Mesodermal cell (in vitro differentiated cells): ENCODE data around the gene ZNF786.
"Not testable (repeated sequence)": the region's sequence is repeated elsewhere in the genome, so short reads cannot be mapped to it uniquely, and the experiment has no call there.

Source experiments
- H3K27ac ChIP-seq: 2 replicates; pipeline ENCODE4 v1.7.0; 2013; ENCODE audit warnings: mild to moderate bottlenecking, low read depth, low read length, moderate library complexity; ENCODE audit not compliant: severe bottlenecking
- H3K36me3 ChIP-seq: 2 replicates; pipeline ENCODE4 v1.7.1; 2013; ENCODE audit warnings: mild to moderate bottlenecking, low read length, moderate library complexity; ENCODE audit not compliant: control insufficient read depth, insufficient read depth
- H3K4me1 ChIP-seq: one replicate; pipeline ENCODE4 v1.7.1; 2013; ENCODE audit warnings: mild to moderate bottlenecking, low read length; ENCODE audit not compliant: insufficient read depth, control insufficient read depth, poor library complexity, severe bottlenecking
- H3K4me3 ChIP-seq: 2 replicates; pipeline ENCODE4 v1.7.0; 2013; ENCODE audit warnings: low read length, control low read depth, mild to moderate bottlenecking; ENCODE audit not compliant: insufficient read depth, poor library complexity, severe bottlenecking; ENCODE audit errors: extremely low read depth
- H3K9me3 ChIP-seq: 2 replicates; pipeline ENCODE4 v1.7.1; 2013; ENCODE audit warnings: mild to moderate bottlenecking, low read length, moderate library complexity; ENCODE audit not compliant: control insufficient read depth
- WGBS, 2 experiments: methylation state at CpG; one replicate each; pipeline ENCODE4 v1.1.5; 2013; ENCODE audit warnings: missing lambda C conversion rate in 2 of 2; ENCODE audit not compliant: insufficient coverage in 2 of 2; 5-methylcytosine and 5-hydroxymethylcytosine counted together

ZNF786 gene

DNA sequence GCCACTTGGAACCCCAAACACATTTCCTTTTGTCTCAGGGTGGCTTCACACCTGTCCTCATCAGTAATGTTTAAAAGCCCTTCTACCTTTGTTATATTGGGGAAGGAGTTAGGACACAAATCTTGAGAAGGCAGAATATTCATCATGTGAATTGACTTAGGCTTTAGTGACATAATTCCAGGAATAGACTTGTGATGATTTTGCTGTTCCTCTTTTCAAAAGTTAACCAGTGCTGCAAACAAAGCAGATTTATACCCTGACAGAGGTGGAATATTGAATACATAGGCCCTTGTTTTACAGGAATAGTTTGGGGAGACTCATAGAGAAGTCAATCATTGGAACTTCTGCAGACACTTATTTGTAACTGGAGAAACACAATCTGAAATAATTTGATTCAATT is 27.0 kb downstream of the ZNF786 start:
- no peaks in the 10 kb centered on the region for H3K9me3 ChIP-seq
- peaks cover 3% of the 10 kb centered on the region for H3K4me1 ChIP-seq
- no peak overlapping the region for H3K4me3 ChIP-seq
- H3K27ac ChIP-seq: no peak overlapping the region
- peaks cover 9% of the 10 kb centered on the region for H3K36me3 ChIP-seq

DNA sequence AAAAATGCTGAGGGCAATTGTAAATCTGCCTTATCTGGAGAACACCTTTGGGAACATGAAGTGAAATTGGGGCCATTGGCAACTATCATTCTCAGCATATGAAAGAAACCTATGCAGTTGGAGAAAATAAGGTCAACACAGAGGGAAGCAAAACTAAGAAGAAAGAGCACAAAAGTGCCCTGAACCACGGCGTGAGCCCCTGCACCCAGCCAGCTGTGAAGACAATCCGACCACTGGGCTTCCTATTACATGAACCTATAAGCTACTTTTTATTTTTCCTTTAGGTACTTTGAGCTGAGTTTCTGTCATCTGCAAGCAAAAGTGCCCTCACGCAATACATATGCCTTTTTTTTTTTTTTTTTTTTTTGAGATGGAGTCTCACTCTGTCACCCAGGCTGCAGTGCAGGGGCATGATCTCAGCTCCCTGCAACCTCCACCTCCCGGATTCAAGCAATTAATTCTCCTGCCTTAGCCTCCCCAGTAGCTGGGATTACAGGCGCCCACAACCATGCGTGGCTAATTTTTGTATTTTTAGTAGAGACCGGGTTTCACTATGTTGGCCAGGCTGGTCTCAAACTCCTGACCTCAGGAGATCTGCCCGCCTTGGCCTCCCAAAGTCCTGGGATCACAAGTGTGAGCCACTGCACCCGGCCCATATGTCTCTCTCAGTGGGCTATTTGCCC is 28.2 kb downstream of the ZNF786 start:
- WGBS, 2 experiments: 88 to 97% methylated on average over 5 to 7 of the region's 10 CpGs
- H3K36me3 ChIP-seq, H3K27ac ChIP-seq, H3K4me1 ChIP-seq, H3K4me3 ChIP-seq, H3K9me3 ChIP-seq: not testable (repeated sequence)

DNA sequence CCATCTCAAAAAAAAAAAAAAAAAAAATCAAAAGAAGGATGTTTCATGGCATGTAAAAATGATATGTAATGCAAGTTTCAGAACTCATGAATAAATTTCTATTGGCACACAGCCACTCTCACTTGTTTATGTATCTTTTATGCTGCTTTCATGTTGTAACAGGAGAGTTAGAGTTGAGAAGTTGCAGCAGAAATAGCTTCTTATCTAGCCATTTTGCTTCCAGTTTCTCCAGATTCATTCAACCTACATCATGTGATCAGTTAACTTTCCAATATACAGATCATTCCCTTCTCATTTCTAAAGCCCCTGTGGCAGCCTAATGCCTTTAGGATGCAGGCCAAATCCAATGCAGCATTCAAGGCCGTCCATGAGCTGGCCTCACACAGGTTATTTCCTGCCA is 30.4 kb downstream of the ZNF786 start:
- Histone ChIP-seq H3K36me3 (no peaks in the 10 kb centered on the region), H3K4me1 (peaks cover 3% of the 10 kb centered on the region), H3K9me3 (no peaks in the 10 kb centered on the region), H3K27ac (no peak overlapping the region), H3K4me3 (no peak overlapping the region)
- WGBS, 2 experiments: 71 to 80% methylated on average over 1 of the region's 1 CpG

DNA sequence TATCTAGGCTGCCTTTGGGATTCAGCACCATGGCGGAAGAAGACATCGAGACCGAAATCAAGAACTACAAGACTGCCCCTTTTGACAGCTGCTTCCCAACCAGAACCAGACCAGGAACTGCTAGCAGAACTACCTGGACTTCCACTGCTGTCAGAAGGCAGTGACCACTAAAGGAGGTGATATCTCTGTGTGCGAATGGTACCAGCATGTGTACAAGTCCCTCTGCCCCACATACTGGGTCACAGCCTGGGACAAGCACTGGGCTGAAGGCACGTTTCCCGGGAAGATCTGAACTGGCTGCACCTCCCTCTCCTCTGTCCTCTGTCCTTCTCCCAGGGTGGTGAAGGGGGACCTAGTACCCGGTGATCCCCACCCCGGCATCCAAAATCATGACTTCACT is 36.6 kb downstream of the ZNF786 start:
- Histone ChIP-seq H3K9me3 (no peaks in the 10 kb centered on the region), H3K27ac (no peak overlapping the region), H3K36me3 (no peaks in the 10 kb centered on the region), H3K4me1 (no peaks in the 10 kb centered on the region), H3K4me3 (no peak overlapping the region)
- WGBS, 2 experiments: 91 to 100% methylated on average over 4 to 5 of the region's 8 CpGs

DNA sequence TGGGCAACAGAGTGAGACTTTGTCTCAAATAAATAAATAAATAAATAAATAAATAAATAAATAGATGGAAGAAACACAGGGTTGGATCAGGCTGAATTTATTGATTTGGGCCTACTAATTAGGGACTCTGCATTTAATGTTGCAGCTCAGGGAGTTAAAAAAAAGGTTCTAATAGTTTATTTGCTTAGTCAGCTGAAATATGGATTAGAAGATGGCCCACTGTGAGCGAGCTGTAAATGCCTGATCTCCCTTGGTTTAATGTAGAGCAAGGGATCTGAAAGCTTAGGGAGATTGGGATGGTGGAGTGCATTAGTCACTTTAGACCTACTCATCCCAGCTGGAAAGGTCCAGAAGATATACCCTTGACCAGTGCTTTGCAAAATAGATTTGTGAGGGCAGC is 37.1 kb downstream of the ZNF786 start:
- Histone ChIP-seq H3K9me3 (no peaks in the 10 kb centered on the region), H3K27ac (no peak overlapping the region), H3K4me3 (no peak overlapping the region), H3K4me1 (no peaks in the 10 kb centered on the region), H3K36me3 (no peaks in the 10 kb centered on the region)
- 80 to 100% methylated on average over 1 of the region's 1 CpG for WGBS, 2 experiments

DNA sequence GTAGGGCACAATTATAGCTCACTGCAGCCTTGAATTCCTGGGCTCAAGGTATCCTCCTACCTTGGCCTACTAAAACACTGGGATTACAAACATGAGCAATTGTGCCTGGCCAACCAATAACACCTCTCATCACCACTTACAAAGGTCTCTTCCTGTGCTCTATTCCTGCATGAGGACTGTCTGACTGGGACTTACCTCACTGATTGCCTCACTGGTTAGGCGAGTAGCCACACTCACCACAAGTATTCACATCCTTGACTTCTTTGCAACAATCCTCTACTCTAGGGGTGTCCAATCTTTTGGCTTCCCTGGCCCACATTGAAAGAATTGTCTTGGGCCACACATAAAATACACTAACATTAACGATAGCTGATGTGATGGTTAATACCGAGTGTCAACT is 39.6 kb downstream of the ZNF786 start:
- WGBS, 2 experiments: 91 to 100% methylated on average over 1 to 2 of the region's 3 CpGs
- H3K4me1 ChIP-seq: no peaks in the 10 kb centered on the region
- H3K36me3 ChIP-seq: no peaks in the 10 kb centered on the region
- H3K9me3 ChIP-seq: no peaks in the 10 kb centered on the region
- H3K4me3 ChIP-seq: no peak overlapping the region
- H3K27ac ChIP-seq: no peak overlapping the region

DNA sequence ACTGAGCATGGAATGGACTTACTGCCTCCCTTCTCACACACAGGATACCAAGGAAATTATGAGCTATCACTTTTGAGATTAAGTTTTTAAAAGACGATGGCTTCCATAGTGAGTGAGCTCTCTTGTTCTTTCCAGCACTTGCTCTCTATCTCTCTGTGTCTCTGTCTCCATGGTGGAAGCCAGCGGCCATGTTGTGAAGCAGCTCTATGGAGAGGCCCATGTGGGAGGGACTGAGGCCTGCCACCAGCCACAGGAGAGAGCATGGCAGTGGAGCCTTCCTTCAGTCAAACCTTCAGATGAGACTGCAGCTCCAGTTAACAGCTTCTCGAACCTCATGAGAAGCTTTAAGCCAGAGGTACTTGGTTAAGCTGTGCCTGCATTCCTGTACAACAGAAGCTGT is 41.7 kb downstream of the ZNF786 start:
- no peaks in the 10 kb centered on the region for H3K36me3 ChIP-seq
- no peak overlapping the region for H3K4me3 ChIP-seq
- no peaks in the 10 kb centered on the region for H3K9me3 ChIP-seq
- no peak overlapping the region for H3K27ac ChIP-seq
- no peaks in the 10 kb centered on the region for H3K4me1 ChIP-seq
- WGBS, 2 experiments: 82 to 91% methylated on average over 2 of the region's 3 CpGs

DNA sequence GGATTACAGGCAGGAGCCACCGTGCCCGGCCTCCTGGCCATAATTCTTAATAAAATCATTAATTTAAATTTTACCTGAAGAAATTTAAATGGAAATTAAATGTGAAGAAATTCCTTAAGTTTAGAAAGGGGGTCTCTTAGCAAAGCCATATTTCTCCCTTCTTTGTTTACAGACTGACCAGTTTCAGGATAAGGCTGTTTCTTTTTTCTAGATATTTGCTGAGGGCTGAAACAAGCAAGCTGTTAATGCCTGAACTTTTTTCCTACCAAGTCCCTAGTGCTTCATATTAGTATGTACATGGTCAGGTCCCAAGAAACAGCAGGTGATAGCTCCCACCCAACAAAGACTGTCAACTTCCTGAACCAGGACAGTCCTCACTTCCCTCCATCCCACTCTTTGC is 44.1 kb downstream of the ZNF786 start:
- no CpG with 5 or more reads among the region's 2 CpGs for WGBS, 2 experiments
- Histone ChIP-seq H3K36me3 (no peaks in the 10 kb centered on the region), H3K9me3 (no peaks in the 10 kb centered on the region), H3K4me1 (no peaks in the 10 kb centered on the region), H3K27ac (no peak overlapping the region), H3K4me3 (no peak overlapping the region)

DNA sequence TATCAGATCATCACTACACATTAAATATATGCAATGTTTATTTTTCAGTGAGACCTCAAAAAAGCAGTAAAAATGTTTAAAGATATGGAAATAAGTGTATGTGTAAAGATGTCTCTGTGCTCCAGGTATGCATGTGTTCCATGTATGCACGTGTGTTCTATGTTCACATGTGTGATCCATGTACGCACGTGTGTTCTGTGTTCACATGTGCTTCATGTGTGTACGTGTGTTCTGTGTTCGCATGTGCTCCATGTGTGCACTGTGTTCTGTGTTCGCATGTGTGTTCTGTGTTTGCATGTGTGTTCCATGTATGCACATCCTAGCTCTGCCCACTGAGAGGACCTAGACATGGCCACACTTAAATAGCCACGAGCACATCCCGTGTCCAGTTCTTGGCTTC is 46.6 kb downstream of the ZNF786 start:
- H3K27ac ChIP-seq: no peak overlapping the region
- H3K36me3 ChIP-seq: no peaks in the 10 kb centered on the region
- 90 to 96% methylated on average over 7 to 8 of the region's 8 CpGs for WGBS, 2 experiments
- H3K4me1 ChIP-seq: no peaks in the 10 kb centered on the region
- H3K4me3 ChIP-seq: no peak overlapping the region
- no peaks in the 10 kb centered on the region for H3K9me3 ChIP-seq

DNA sequence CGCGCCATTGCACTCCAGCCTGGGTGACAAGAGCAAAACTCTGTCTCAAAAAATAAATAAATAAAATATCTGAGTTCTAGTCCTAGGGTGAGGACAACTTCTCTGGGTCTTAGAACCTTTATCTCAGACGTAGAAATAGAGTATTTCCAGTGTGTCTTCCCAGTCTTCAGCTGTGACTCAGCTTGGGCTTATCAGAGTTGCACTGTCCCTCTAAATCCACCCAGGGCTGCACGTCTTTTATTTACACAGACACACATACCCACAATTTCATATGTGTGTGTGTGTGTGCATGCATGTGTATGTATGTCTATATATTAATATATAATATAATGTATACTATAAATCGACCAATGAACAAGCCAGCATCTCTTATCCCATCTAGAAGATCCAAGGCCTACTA is 49.2 kb downstream of the ZNF786 start:
- 93 to 100% methylated on average over 1 to 2 of the region's 5 CpGs for WGBS, 2 experiments
- no peaks in the 10 kb centered on the region for H3K36me3 ChIP-seq
- H3K27ac ChIP-seq: no peak overlapping the region
- peaks cover 8% of the 10 kb centered on the region for H3K9me3 ChIP-seq
- no peak overlapping the region for H3K4me3 ChIP-seq
- no peaks in the 10 kb centered on the region for H3K4me1 ChIP-seq

DNA sequence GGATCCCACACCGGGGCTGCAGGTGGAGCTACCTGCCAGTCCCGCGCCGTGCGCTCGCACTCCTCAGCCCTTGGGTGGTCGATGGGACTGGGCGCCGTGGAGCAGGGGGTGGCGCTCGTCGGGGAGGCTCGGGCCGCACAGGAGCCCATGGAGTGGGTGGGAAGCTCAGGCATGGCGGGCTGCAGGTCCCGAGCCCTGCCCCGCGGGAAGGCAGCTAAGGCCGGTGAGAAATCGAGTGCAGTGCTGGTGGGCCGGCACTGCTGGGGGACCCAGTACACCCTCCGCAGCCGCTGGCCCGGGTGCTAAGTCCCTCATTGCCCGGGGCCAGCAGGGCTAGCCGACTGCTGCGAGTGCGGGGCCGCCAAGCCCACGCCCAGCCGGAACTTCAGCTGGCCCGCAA is 51.9 kb downstream of the ZNF786 start:
- H3K36me3 ChIP-seq, H3K27ac ChIP-seq, H3K4me1 ChIP-seq, H3K4me3 ChIP-seq, H3K9me3 ChIP-seq: not testable (repeated sequence)
- WGBS, 2 experiments: 83 to 92% methylated on average over 10 to 16 of the region's 32 CpGs
